ENCODE measurements around the gene ANKRD24.

GRCh38 chr19:4174895-4175668, 7.4 kb upstream of the ANKRD24 start:
- TF ChIP-seq CTCF (IDR thresholded peaks at IDR 0.05) (no peak), POLR2A (IDR thresholded peaks at IDR 0.05) (no peak)

Measured in testis (tissue), 2 donors.